Activated CD8-positive, alpha-beta memory T cell treated with anti-CD3 and anti-CD28 coated beads, Interleukin-2, amount 10 ng/mL, durations not matched to agents 7 days and 5 days (primary cell): Measurements from ENCODE around the gene HUS1B. TPM values are rescaled to one million over a fixed set of nuclear protein-coding genes. Genes with fewer than 3 reads are reported as not detected.
"Not testable (repeated sequence)": the region's sequence is repeated elsewhere in the genome, so short reads cannot be mapped to it uniquely, and the experiment has no call there.

Experiments used
- ATAC-seq: fragments of 150-1000 bp; cut with Tn5 transposase; one replicate; pipeline ENCODE4 v1.10.0; 2021; ENCODE audit warnings: moderate library complexity
- CTCF ChIA-PET: fragments of 350-600 bp; sonication (Branson Sonifier 250); formaldehyde crosslinking; loops from one replicate; lab custom pipeline; 2021; ENCODE audit warnings: antibody characterized with exemption; lab: Charles Lee
- DNase-seq: peaks from one replicate; pipeline ENCODE4 v3.0.0-alpha.2; 2020
- H3K27ac Mint-ChIP-seq: one replicate; pipeline ENCODE4 v1.8.0; 2021; ENCODE audit warnings: mild to moderate bottlenecking, mixed read lengths
- H3K27me3 Mint-ChIP-seq: one replicate; pipeline ENCODE4 v1.8.0; 2021; ENCODE audit warnings: mixed read lengths
- H3K36me3 Mint-ChIP-seq: one replicate; pipeline ENCODE4 v1.8.0; 2021; ENCODE audit warnings: mild to moderate bottlenecking, mixed read lengths
- H3K4me1 Mint-ChIP-seq: one replicate; pipeline ENCODE4 v1.8.0; 2021; ENCODE audit warnings: mixed read lengths
- H3K4me3 Mint-ChIP-seq: one replicate; pipeline ENCODE4 v1.8.0; 2021; ENCODE audit warnings: mild to moderate bottlenecking, moderate library complexity, mixed read lengths
- H3K9me3 Mint-ChIP-seq: one replicate; pipeline ENCODE4 v1.8.0; 2022; ENCODE audit warnings: low read depth, mixed read lengths
- total RNA-seq, 2 experiments: library from RNA; stranded (reverse); gene quantifications; one replicate each; pipeline ENCODE4 v1.2.3, GENCODE V29; 2021

HUS1B gene
- 1 to 10 TPM; 1.2 to 1.9 TPM for total RNA-seq

DNA sequence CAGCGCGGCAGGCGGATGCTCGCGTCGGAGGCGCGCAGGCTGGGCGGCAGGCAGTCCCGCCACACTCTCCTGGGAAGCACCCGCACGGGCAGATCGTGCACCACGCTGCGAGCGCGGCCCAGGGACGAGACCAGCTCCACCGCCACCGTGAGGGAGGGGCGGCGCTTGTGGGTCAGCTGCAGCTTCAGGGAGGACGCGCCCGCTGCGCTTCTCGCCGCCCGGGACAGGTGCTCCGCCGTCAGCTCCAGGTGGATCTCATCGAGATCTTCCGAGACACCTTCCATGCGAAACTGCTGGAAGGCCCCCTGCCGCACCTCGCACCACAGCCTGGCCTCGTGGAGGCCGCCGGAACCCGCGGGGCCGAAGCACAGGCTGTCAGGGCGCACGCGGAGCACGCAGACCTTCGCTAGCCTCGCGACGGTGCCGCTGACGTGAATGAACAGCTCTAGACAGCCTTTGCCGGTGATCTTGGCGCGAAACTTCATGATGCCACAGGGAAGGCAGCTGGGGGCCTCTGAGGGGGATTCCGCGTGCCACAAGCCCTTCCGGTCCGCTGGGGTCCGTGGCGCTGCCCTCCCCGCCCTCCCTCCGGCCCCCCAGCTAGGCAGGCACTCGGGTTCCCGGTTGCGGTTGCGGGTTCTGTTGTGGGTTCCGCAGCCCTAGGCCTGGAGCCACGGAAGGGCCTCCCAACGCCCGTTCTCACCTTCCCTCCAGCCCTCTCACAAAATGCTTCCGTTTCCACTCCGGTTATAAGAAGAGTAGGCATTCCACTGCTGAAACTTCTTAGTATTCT lies at the start of gene HUS1B:
Gene HUS1B, minus strand, starts transcription at position 641 of the 793 bp plus-strand sequence. Its CDS starts 156 bp downstream, at position 485.
- CTCF ChIA-PET, result no interaction called here

DNA sequence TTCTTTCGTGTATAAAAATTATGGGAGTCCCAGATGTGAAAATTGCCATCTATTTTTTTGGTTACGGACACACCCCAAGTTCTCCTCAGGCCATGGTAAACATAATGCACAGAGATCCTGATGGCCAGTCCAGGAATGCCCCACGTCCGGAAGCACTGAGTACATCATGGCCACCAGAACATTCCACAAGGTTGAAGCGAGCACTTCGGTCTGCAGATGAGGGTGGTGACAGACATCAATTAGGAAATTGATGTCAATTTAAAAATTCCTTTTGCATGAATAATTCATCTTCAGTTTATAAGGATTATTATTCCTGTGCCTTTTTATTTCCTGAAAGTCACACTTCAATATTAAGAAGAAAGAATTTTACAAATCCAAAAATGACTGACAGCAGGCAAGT lies 49.2 kb upstream of the HUS1B start:
- ATAC-seq, result no peak
- CTCF ChIA-PET, result interaction anchor here (1.3 to 7.8 kb wide), 3 partner anchors 10 to 315 kb away, joined by 3 to 41 read pairs (median 5); partner anchors contain the start of gene IRF4
- no peaks in the 10 kb centered on the region for H3K9me3 Mint-ChIP-seq
- peaks cover 7% of the 10 kb centered on the region for H3K27me3 Mint-ChIP-seq
- peaks cover 35% of the 10 kb centered on the region for H3K4me1 Mint-ChIP-seq
- H3K36me3 Mint-ChIP-seq, result peaks cover 2% of the 10 kb centered on the region
- no peak overlapping the region for H3K27ac Mint-ChIP-seq
- DNase-seq, result no peak
- no peak overlapping the region for H3K4me3 Mint-ChIP-seq

More for the DNA sequence above, at the start of gene HUS1B:
- no peaks in the 10 kb centered on the region for H3K27me3 Mint-ChIP-seq
- peaks cover 4% of the 10 kb centered on the region for H3K9me3 Mint-ChIP-seq
- no peak for ATAC-seq
- no peak within 1 kb of the TSS for H3K27ac Mint-ChIP-seq
- DNase-seq, result no peak
- peaks cover 27% of the 10 kb centered on the region for H3K4me1 Mint-ChIP-seq
- H3K4me3 Mint-ChIP-seq, result no peak within 1 kb of the TSS
- H3K36me3 Mint-ChIP-seq, result peaks cover 41% of the 10 kb centered on the region

DNA sequence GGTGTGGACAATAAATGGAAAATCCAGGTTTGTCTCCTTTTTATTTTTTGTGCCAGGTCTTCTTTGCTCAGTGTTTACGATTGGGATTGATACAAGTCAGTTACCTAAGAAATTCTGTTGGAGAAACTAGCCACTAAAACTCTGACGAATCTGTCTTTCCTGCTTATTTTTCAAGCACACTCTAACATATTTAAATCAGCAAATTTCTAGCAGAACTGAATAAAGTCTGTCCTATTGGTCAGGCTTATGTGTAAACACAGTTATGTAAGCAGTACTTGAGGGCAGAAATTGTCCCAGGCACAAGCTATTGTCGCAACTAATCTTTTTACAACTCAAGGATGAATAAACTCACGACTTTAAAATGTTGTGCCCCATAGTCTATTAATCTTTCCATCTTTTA lies 48.1 kb upstream of the HUS1B start:
- CTCF ChIA-PET, result interaction anchor here (0.6 to 7.8 kb wide), 5 partner anchors 9 to 406 kb away, joined by 3 to 41 read pairs (median 5); partner anchors contain the start of genes EXOC2 and IRF4
- DNase-seq (no peak), ATAC-seq (no peak)
- H3K9me3 Mint-ChIP-seq, result no peaks in the 10 kb centered on the region
- H3K27me3 Mint-ChIP-seq, result peaks cover 7% of the 10 kb centered on the region
- H3K36me3 Mint-ChIP-seq, result peaks cover 2% of the 10 kb centered on the region
- H3K4me1 Mint-ChIP-seq, result peaks cover 30% of the 10 kb centered on the region
- H3K4me3 Mint-ChIP-seq, result no peak overlapping the region
- H3K27ac Mint-ChIP-seq, result no peak overlapping the region

DNA sequence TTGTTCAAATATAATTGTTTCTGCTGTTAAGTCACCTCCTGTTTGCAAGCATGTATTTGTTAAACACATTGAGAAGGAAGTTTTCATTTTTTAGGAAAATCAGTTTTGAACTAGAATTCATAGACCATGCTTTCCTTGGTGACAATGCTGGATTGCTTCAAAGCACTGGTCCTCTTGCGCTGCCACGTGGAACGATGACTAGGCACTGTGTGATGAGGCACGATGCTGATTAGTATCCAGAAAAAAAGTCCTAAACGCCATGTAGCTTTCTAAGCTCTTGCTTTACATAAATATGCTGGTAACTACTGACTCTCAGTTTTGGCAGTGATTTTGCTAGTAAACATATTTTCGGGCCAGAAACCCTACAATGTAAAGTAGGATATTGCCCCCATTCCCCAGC lies 47.1 kb upstream of the HUS1B start:
- Mint-ChIP-seq H3K36me3 (no peaks in the 10 kb centered on the region), H3K4me3 (no peak overlapping the region), H3K4me1 (peaks cover 24% of the 10 kb centered on the region), H3K27ac (no peak overlapping the region), H3K9me3 (no peaks in the 10 kb centered on the region), H3K27me3 (peaks cover 7% of the 10 kb centered on the region)
- CTCF ChIA-PET, result interaction anchor here (0.6 to 7.8 kb wide), 3 partner anchors 10 to 405 kb away, joined by 3 to 41 read pairs (median 3); no protein-coding TSS in a partner anchor
- ATAC-seq (no peak), DNase-seq (no peak)

DNA sequence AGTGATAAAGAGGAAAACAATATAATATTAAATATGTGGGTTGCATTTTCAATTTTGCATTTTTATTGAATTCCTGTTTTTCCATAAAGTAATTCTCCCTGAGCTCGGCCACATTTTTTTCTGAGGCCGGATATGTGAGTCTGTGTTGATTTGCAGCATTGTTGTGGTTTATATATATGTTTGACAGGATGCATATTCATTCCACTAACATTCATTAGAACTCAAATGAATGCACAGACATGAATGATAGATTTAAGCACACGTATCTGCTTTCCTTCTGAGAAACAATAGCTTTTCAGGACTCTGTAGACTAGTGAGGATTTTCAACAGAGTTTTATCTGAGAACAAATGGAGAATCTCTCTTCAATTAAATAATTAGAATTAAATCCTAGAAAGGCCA lies 46.7 kb upstream of the HUS1B start:
- no peaks in the 10 kb centered on the region for H3K36me3 Mint-ChIP-seq
- no peaks in the 10 kb centered on the region for H3K9me3 Mint-ChIP-seq
- DNase-seq, result no peak
- H3K27me3 Mint-ChIP-seq, result peaks cover 7% of the 10 kb centered on the region
- peak; percentile 33 for ATAC-seq
- H3K27ac Mint-ChIP-seq, result no peak overlapping the region
- CTCF ChIA-PET, result interaction anchor here (0.7 to 7.8 kb wide), 2 partner anchors 10 to 18 kb away, joined by 3 to 41 read pairs; no protein-coding TSS in a partner anchor
- H3K4me1 Mint-ChIP-seq, result peaks cover 21% of the 10 kb centered on the region
- no peak overlapping the region for H3K4me3 Mint-ChIP-seq

DNA sequence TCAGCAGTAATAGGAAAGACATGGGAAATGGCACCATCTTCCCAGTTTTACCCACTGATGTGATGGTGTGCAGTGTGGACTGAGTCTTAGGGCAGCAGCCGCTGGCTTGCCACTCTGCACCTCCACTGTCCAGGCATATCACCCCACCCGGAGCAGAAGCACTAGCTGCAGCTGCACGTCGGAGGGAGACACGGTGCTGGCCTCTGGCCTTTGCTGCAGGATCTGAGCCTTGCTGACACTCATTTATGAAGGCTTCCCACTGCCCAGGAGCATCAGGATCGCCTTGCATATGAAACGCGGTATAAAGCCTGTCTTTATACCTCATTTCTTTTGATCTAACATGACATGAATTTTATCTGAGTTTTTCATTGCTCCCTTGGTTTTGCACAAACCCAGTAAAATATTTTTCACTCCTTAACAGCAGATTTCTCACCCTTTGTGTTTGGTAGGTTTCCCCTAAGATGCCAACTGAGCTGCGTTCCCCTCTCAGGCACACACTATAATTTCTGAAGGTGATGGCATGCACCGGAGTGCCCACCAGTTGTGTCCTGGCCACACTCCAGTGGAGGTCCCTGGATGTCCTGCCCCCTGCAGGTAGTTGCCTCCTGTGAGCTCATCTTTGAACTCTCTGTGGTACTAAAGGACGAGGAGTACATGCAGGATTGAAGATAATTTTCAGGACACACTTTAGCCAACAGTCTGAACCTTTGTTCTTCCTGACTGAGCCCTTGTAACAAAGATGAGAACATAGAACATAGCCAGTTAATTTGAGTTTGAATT lies 45.0 kb upstream of the HUS1B start:
- Mint-ChIP-seq H3K4me3 (no peak overlapping the region), H3K27me3 (peaks cover 7% of the 10 kb centered on the region), H3K27ac (no peak overlapping the region), H3K36me3 (no peaks in the 10 kb centered on the region), H3K4me1 (peaks cover 15% of the 10 kb centered on the region), H3K9me3 (no peaks in the 10 kb centered on the region)
- CTCF ChIA-PET, result interaction anchor here (1.2 to 2.5 kb wide), 3 partner anchors 20 to 111 kb away, joined by 3 to 8 read pairs (median 5); no protein-coding TSS in a partner anchor
- DNase-seq (no peak), ATAC-seq (peak; percentile 55)

DNA sequence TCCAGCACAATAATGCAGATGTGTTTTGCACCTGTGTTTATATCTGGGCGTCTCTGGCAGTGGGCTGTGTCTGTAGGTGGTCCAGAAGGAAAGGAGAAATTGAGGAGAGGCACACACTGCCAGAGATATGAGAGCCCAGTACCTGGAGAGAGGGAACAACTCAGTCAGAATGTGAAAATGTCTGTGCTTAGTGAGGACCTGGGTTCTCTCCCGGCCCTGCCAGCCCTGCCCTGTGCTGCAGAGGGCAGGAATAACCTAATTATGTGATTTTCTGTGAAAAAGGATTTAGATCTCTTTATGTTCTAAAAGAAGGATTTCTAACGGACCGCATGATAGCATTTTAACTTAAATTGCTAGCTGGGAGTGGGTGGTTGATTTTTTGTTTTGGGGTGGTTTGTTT lies 44.3 kb upstream of the HUS1B start:
- CTCF ChIA-PET, result interaction anchor here (1.2 to 2.5 kb wide), 2 partner anchors 21 to 107 kb away, joined by 3 to 8 read pairs; no protein-coding TSS in a partner anchor
- peaks cover 7% of the 10 kb centered on the region for H3K27me3 Mint-ChIP-seq
- no peaks in the 10 kb centered on the region for H3K36me3 Mint-ChIP-seq
- H3K9me3 Mint-ChIP-seq, result no peaks in the 10 kb centered on the region
- H3K27ac Mint-ChIP-seq, result no peak overlapping the region
- no peak overlapping the region for H3K4me3 Mint-ChIP-seq
- ATAC-seq (no peak), DNase-seq (no peak)
- peaks cover 15% of the 10 kb centered on the region for H3K4me1 Mint-ChIP-seq

DNA sequence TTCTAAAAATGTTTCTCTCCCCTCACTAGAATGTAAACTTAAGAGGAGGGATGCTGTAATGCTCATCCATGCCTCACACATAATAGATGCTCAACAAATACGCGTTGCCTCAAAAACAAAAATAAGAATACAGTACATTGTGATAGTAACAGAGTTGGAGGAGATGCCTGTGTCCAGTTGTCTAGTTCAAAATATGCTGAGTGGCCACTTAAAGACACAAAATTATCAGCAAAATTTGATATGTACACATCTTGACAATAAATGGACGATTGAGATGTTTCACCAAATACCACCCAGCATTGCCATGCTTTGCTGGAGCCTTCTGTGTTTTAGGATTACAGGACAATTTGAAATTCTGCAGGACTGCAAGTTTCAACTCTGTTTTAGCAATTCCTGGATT lies 43.6 kb upstream of the HUS1B start:
- H3K27ac Mint-ChIP-seq, result no peak overlapping the region
- H3K4me1 Mint-ChIP-seq, result peaks cover 15% of the 10 kb centered on the region
- no peaks in the 10 kb centered on the region for H3K36me3 Mint-ChIP-seq
- CTCF ChIA-PET, result interaction anchor here (1.0 to 2.5 kb wide), 3 partner anchors 21 to 106 kb away, joined by 3 to 8 read pairs (median 4); no protein-coding TSS in a partner anchor
- H3K9me3 Mint-ChIP-seq, result no peaks in the 10 kb centered on the region
- ATAC-seq (no peak), DNase-seq (no peak)
- peaks cover 7% of the 10 kb centered on the region for H3K27me3 Mint-ChIP-seq
- no peak overlapping the region for H3K4me3 Mint-ChIP-seq

DNA sequence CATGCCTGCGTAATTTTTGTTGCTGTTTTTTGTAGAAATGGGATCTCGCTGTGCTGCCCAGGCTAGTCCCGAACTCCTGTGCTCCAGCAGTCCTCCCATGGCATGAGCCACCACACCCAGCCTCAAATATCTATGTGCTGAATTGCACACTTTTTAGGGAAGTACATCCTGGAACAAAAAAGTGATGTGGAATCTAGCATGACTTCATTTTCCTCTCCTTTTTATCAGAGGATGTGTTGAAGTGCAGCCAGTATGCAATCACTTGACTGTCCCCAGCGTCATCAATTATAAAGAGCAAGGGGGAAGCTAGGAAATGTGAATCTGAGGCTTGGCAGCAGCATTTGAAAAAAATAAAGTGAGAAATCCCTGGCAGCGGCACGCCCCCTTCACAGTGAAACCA lies 42.4 kb upstream of the HUS1B start:
- DNase-seq (no peak), ATAC-seq (no peak)
- Mint-ChIP-seq H3K27me3 (peaks cover 7% of the 10 kb centered on the region), H3K4me3 (no peak overlapping the region), H3K4me1 (peaks cover 9% of the 10 kb centered on the region), H3K36me3 (no peaks in the 10 kb centered on the region), H3K9me3 (no peaks in the 10 kb centered on the region), H3K27ac (no peak overlapping the region)
- CTCF ChIA-PET, result interaction anchor here (1.0 kb wide), 2 partner anchors 11 to 23 kb away, joined by 3 to 4 read pairs; no protein-coding TSS in a partner anchor

DNA sequence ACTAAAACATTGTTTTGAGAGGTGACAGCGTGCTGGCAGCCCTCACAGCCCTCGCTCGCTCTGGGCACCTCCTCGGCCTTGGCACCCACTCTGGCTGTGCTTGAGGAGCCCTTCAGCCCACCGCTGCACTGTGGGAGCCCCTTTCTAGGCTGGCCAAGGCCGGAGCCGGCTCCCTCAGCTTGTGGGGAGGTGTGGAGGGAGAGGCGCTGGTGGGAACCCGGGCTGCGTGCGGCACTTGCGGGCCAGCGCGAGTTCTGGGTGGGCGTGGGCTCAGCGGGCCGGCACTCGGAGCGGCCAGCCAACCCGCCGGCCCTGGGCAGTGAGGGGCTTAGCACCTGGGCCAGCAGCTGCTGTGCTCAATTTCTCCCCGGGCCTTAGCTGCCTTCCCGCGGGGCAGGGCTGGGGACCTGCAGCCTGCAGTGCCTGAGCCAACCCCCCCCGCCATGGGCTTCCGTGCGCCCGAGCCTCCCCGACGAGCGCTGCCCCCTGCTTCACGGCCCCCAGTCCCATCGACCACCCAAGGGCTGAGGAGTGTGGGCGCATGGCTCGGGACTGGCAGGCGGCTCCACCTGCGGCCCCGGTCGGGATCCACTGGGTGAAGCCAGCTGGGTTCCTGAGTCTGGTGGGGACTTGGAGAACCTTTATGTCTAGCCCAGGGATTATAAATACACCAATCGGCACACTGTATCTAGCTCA lies 37.7 kb upstream of the HUS1B start:
- H3K4me3 Mint-ChIP-seq, DNase-seq, ATAC-seq, H3K9me3 Mint-ChIP-seq, H3K27me3 Mint-ChIP-seq, H3K36me3 Mint-ChIP-seq, H3K27ac Mint-ChIP-seq: not testable (repeated sequence)
- H3K4me1 Mint-ChIP-seq, result peaks cover 29% of the 10 kb centered on the region
- CTCF ChIA-PET, result interaction anchor here (0.8 to 1.9 kb wide), 2 partner anchors 11 to 66 kb away, joined by 3 to 8 read pairs; no protein-coding TSS in a partner anchor

DNA sequence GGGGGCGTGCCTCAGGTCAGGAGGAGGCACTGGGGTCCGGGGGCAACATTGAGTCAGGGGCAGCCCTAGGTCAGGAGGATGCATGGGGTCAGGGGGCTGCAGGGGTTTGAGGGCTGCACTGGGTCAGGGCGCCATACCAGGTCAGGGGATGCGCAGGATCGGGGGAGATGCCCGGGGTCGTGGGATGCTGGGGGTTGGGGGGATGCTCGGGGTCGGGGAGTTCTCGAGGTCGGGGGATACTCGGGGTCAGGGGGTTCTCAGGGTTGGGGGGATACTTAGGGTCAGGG lies 36.8 kb upstream of the HUS1B start:
- CTCF ChIA-PET, result interaction anchor here (0.8 to 3.0 kb wide), 4 partner anchors 12 to 65 kb away, joined by 3 to 13 read pairs (median 6); no protein-coding TSS in a partner anchor
- Mint-ChIP-seq H3K27me3 (no peaks in the 10 kb centered on the region), H3K36me3 (peaks cover 8% of the 10 kb centered on the region), H3K4me1 (peaks cover 32% of the 10 kb centered on the region), H3K9me3 (no peaks in the 10 kb centered on the region), H3K4me3 (peak overlapping the region; percentile 85), H3K27ac (peak overlapping the region; percentile 90)
- DNase-seq (no peak), ATAC-seq (no peak)

DNA sequence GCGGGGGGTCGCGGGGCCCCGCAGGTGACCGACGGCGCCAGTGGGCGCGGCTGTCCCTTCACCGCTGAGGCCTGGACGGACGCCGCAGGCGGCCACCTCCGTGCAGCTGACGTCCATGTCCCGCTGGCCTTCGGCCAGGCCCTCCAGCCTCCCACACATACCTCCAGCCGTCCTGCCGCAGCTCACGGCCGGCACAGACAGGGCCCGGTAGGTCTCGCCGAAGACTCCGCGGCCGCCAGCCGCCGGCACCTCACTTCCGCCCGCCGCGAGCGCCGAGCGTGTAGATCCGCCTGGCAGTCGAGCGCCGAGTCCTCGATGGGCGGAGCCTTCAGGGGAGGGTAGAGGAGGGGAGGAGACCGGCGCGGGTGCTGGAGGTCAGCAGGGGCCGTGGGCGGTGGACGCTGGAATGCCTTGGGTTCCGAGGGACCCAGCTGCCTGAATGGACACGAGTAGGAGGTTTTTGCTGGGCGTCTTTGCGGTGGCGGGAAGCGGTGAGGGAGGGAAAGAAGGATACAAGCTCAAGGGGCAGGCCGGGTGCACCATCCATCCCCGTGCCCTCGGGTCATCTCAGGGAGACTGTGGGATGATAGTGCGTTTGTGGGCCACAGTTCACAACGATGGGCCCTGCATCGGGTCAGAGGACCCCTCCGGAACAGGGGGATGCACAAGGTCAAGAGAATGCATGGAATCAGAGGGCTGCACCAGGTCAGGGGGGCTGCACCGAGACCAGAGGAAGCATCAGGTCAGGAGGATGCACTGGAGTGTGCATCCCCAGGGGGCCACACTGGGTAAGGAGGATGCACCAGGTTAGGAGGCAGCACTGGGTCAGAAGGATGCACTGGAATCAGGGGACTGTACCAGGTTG lies 36.2 kb upstream of the HUS1B start, which contains the start of gene EXOC2:
Gene EXOC2, minus strand, starts transcription at position 282 of the 865 bp plus-strand sequence. CDS start 55,321 bp downstream, outside the sequence.
- Mint-ChIP-seq H3K4me3 (peak within 1 kb of the TSS; percentile 85), H3K36me3 (peaks cover 8% of the 10 kb centered on the region), H3K9me3 (no peaks in the 10 kb centered on the region), H3K27me3 (no peaks in the 10 kb centered on the region), H3K4me1 (peaks cover 32% of the 10 kb centered on the region), H3K27ac (peak within 1 kb of the TSS; percentile 90)
- peak; percentile 89 for ATAC-seq
- DNase-seq, result peak; percentile 92
- CTCF ChIA-PET, result interaction anchor here (1.2 to 3.0 kb wide), 5 partner anchors 9 to 29 kb away, joined by 3 to 13 read pairs (median 5); no protein-coding TSS in a partner anchor
